DOHH2 (cell line): ENCODE data around the gene ABAT.

ENCODE experiments used
- H3F3A ChIP-seq: fragments of 200-600 bp; sonication (generic), shearing (Covaris generic); 2 replicates; pipeline ENCODE4 v1.6.0; 2016; ENCODE audit warnings: antibody characterized with exemption, mild to moderate bottlenecking; ENCODE audit not compliant: control insufficient read depth, insufficient read depth
- H3K27ac ChIP-seq: fragments of 200-600 bp; sonication (generic); 2 replicates; pipeline ENCODE4 v1.5.1; 2014; ENCODE audit warnings: low read depth, mild to moderate bottlenecking, low read length, moderate library complexity
- H3K27me3 ChIP-seq: fragments of 200-600 bp; sonication (generic); 2 replicates; pipeline ENCODE4 v1.6.1; 2014; ENCODE audit warnings: mild to moderate bottlenecking, low read length, mixed read lengths; ENCODE audit not compliant: control insufficient read depth
- H3K36me3 ChIP-seq: fragments of 200-600 bp; sonication (generic); 2 replicates; pipeline ENCODE4 v1.6.1; 2014; ENCODE audit warnings: mild to moderate bottlenecking, low read length, moderate library complexity, mixed read lengths; ENCODE audit not compliant: control insufficient read depth
- H3K4me1 ChIP-seq: fragments of 200-600 bp; sonication (generic); 2 replicates; pipeline ENCODE4 v1.6.1; 2014; ENCODE audit warnings: mild to moderate bottlenecking, low read length, mixed read lengths; ENCODE audit not compliant: control insufficient read depth
- H3K4me2 ChIP-seq: fragments of 200-600 bp; sonication (generic); 2 replicates; pipeline ENCODE4 v1.6.0; 2014; ENCODE audit warnings: mild to moderate bottlenecking, low read length, moderate library complexity
- H3K4me3 ChIP-seq: fragments of 200-600 bp; sonication (generic); 2 replicates; pipeline ENCODE4 v1.5.1; 2014; ENCODE audit warnings: mild to moderate bottlenecking, low read length, mixed read lengths
- H3K79me2 ChIP-seq: fragments of 200-600 bp; sonication (generic); 2 replicates; pipeline ENCODE4 v1.6.1; 2014; ENCODE audit warnings: mild to moderate bottlenecking, low read length, mixed read lengths; ENCODE audit not compliant: control insufficient read depth
- H3K9me2 ChIP-seq: fragments of 200-600 bp; sonication (generic); replicated peaks from 2 replicates; pipeline ENCODE4 v1.6.1; 2014; ENCODE audit warnings: mild to moderate bottlenecking, low read length, mixed read lengths; ENCODE audit not compliant: control insufficient read depth
- H3K9me3 ChIP-seq: fragments of 200-600 bp; sonication (generic); 2 replicates; pipeline ENCODE4 v1.6.1; 2014; ENCODE audit warnings: antibody characterized with exemption, low read length, mixed read lengths; ENCODE audit not compliant: control insufficient read depth, insufficient read depth
- H4K20me1 ChIP-seq: fragments of 200-600 bp; sonication (generic); 2 replicates; pipeline ENCODE4 v1.6.0; 2014; ENCODE audit warnings: low read depth, mild to moderate bottlenecking, antibody characterized with exemption, low read length, moderate library complexity; ENCODE audit not compliant: control insufficient read depth, insufficient read depth
- CTCF ChIP-seq: fragments of 200-600 bp; sonication (generic); IDR thresholded peaks from one replicate; pipeline ENCODE4 v1.5.1; 2014; ENCODE audit warnings: antibody characterized with exemption, mild to moderate bottlenecking, low read depth, low read length; ENCODE audit not compliant: poor library complexity, severe bottlenecking
- EZH2phosphoT487 ChIP-seq: fragments of 200-600 bp; sonication (generic); IDR thresholded peaks from 2 replicates; pipeline ENCODE4 v1.6.1; 2017; ENCODE audit warnings: borderline replicate concordance, mild to moderate bottlenecking, antibody characterized with exemption, low read length, moderate library complexity, mixed read lengths

The ABAT gene

DNA sequence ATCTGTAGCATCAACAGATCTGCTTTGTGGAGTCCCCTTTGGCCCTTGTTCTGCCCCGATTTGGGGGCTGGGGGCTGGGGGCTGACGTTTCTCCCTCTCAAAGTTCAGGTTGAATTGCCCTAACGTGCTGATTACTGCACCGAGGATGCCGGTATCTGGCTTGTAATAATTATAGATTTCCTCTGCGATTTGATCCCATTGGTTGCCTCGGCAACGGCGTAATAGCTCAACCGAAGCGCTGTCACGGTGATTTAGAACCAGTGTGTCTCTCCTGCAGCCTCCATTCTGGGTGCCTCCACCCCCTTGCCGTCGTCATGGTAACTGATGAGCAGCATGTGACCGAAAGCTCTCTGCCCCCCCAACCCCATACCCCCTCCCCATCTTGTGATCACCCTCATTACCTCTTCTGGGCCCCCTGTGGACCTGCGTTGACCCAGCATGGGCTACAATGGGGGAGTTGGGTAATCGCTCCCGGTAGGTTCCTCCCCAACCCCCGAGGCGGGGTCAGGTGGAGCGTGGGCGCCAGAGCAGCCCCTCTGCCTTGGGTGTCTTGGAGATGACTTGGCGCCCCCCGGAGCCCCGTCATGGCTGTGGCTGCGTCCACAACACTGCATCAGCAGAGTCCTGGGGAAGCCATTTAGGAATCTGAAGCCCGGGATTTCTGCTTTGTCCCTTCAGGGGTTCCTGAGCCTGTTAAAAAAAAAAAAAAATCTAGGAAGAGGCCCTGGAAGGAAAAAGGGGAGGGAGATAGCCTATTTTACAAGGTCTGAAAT lies 38.4 kb downstream of the ABAT start:
- no peak overlapping the region for H3K4me2 ChIP-seq
- no peak overlapping the region for H3K27ac ChIP-seq
- no peaks in the 10 kb centered on the region for H3K36me3 ChIP-seq

GRCh38 chr16:8713635-8714172 lies 39.3 kb downstream of the ABAT start:
- Histone ChIP-seq H3K36me3 (no peaks in the 10 kb centered on the region), H3F3A (no peaks in the 10 kb centered on the region), H4K20me1 (no peaks in the 10 kb centered on the region), H3K4me3 (no peak overlapping the region), H3K27me3 (no peaks in the 10 kb centered on the region), H3K4me1 (no peaks in the 10 kb centered on the region), H3K27ac (no peak overlapping the region), H3K79me2 (no peaks in the 10 kb centered on the region), H3K4me2 (no peak overlapping the region), H3K9me2 (no peaks in the 10 kb centered on the region), H3K9me3 (no peaks in the 10 kb centered on the region)
- no peak for TF ChIP-seq EZH2phosphoT487
- TF ChIP-seq CTCF, result no peak

More for the DNA sequence above, 38.4 kb downstream of the ABAT start:
- Histone ChIP-seq H3K27me3 (no peaks in the 10 kb centered on the region), H3K79me2 (no peaks in the 10 kb centered on the region), H3K9me3 (no peaks in the 10 kb centered on the region), H3K4me1 (no peaks in the 10 kb centered on the region), H4K20me1 (no peaks in the 10 kb centered on the region), H3F3A (no peaks in the 10 kb centered on the region), H3K4me3 (no peak overlapping the region), H3K9me2 (no peaks in the 10 kb centered on the region)
- TF ChIP-seq CTCF, result no peak
- no peak for TF ChIP-seq EZH2phosphoT487

- H3K4me1 ChIP-seq, result no peaks in the 10 kb centered on the region
- H3F3A ChIP-seq, result no peaks in the 10 kb centered on the region
- no peak overlapping the region for H3K27ac ChIP-seq
- H3K9me3 ChIP-seq, result no peaks in the 10 kb centered on the region
- TF ChIP-seq EZH2phosphoT487 (no peak), CTCF (no peak)
- H3K4me3 ChIP-seq, result no peak overlapping the region
- no peaks in the 10 kb centered on the region for H3K36me3 ChIP-seq
- H3K79me2 ChIP-seq, result no peaks in the 10 kb centered on the region
- no peaks in the 10 kb centered on the region for H3K27me3 ChIP-seq
- no peak overlapping the region for H3K4me2 ChIP-seq
- no peaks in the 10 kb centered on the region for H3K9me2 ChIP-seq
- no peaks in the 10 kb centered on the region for H4K20me1 ChIP-seq
Observed at GRCh38 chr16:8714174-8714573, 39.8 kb downstream of the ABAT start.
